ENCODE data around the gene ASIC3. TPM values are rescaled to one million over a fixed set of nuclear protein-coding genes. Genes with fewer than 3 reads are reported as not detected.

ASIC3 gene
- total RNA-seq = 10 to 100 TPM in 1 of 2 donors, 1 to 10 TPM in 1; 1.7 to 11.0 TPM

GRCh38 chr7:151047976-151048815 is at the start of gene ASIC3:
TSS of gene ASIC3 (plus strand) at chr7:151048531. CDS start at chr7:151048886, 355 bp downstream.
- Histone ChIP-seq H3K27me3 (replicated peaks; ENCODE audit: insufficient read depth) (no peaks in the 10 kb centered on the region), H3K27ac (no peak within 1 kb of the TSS), H3K4me1 (replicated peaks) (no peaks in the 10 kb centered on the region), H3K4me3 (no peak within 1 kb of the TSS), H3K9me3 (no peaks in the 10 kb centered on the region), H3K36me3 (peaks cover 0 to 4% of the 10 kb centered on the region in 2 donors)
- TF ChIP-seq POLR2A (IDR thresholded peaks at IDR 0.05) (no peak), POLR2AphosphoS5 (IDR thresholded peaks at IDR 0.05) (no peak)
- TF ChIP-seq, protein P1, sequence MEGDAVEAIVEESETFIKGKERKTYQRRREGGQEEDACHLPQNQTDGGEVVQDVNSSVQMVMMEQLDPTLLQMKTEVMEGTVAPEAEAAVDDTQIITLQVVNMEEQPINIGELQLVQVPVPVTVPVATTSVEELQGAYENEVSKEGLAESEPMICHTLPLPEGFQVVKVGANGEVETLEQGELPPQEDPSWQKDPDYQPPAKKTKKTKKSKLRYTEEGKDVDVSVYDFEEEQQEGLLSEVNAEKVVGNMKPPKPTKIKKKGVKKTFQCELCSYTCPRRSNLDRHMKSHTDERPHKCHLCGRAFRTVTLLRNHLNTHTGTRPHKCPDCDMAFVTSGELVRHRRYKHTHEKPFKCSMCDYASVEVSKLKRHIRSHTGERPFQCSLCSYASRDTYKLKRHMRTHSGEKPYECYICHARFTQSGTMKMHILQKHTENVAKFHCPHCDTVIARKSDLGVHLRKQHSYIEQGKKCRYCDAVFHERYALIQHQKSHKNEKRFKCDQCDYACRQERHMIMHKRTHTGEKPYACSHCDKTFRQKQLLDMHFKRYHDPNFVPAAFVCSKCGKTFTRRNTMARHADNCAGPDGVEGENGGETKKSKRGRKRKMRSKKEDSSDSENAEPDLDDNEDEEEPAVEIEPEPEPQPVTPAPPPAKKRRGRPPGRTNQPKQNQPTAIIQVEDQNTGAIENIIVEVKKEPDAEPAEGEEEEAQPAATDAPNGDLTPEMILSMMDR (IDR thresholded peaks at IDR 0.05) = no peak
- 67% methylated on average over 22 of the region's 22 CpGs for WGBS
- DNase-seq (ENCODE audit: low spot score) = no peak
- intact Hi-C loops (cut with DNase I) = no loop called here

DNA sequence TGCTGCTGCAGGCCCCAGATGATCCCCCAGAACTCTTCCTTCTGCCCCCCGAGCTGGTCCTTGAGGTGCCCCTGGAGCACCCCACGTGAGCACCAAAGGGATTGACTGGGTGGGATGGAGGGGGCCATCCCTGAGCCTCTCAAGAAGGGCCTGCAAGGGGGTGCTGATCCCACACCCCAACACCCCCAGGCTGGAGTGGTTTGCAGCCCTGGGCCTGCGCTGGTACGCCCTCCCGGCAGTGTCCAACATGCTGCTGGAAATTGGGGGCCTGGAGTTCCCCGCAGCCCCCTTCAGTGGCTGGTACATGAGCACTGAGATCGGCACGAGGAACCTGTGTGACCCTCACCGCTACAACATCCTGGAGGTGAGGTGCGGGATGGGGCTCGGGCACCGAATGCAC is 49.3 kb upstream of the ASIC3 start:
- H3K9me3 ChIP-seq = no peaks in the 10 kb centered on the region
- no peak for DNase-seq (ENCODE audit: low spot score)
- no peak overlapping the region for H3K4me3 ChIP-seq
- H3K27me3 ChIP-seq (replicated peaks; ENCODE audit: insufficient read depth) = no peaks in the 10 kb centered on the region
- TF ChIP-seq, protein P1 (IDR thresholded peaks at IDR 0.05) = no peak
- TF ChIP-seq POLR2AphosphoS5 (IDR thresholded peaks at IDR 0.05) (no peak), POLR2A (IDR thresholded peaks at IDR 0.05) (no peak)
- H3K27ac ChIP-seq = no peak overlapping the region
- intact Hi-C loops (cut with DNase I) = no loop called here
- H3K36me3 ChIP-seq = no peaks in the 10 kb centered on the region
- H3K4me1 ChIP-seq (replicated peaks) = no peaks in the 10 kb centered on the region
- 90% methylated on average over 12 of the region's 12 CpGs for WGBS

- Histone ChIP-seq H3K27ac (no peak overlapping the region), H3K4me1 (replicated peaks) (no peaks in the 10 kb centered on the region), H3K9me3 (no peaks in the 10 kb centered on the region), H3K4me3 (no peak overlapping the region), H3K36me3 (no peaks in the 10 kb centered on the region), H3K27me3 (replicated peaks; ENCODE audit: insufficient read depth) (no peaks in the 10 kb centered on the region)
- no peak for DNase-seq (ENCODE audit: low spot score)
- intact Hi-C loops (cut with DNase I) = no loop called here
- no peak for TF ChIP-seq POLR2AphosphoS5 (IDR thresholded peaks at IDR 0.05)
- no peak for TF ChIP-seq POLR2A (IDR thresholded peaks at IDR 0.05)
- TF ChIP-seq, protein P1 (IDR thresholded peaks at IDR 0.05) = no peak
- whole genome bisulfite sequencing = 90% methylated on average over 5 of the region's 5 CpGs
Measured at GRCh38 chr7:150999497-151000230, 48.7 kb upstream of the ASIC3 start.

GRCh38 chr7:151000897-151001495 is 47.3 kb upstream of the ASIC3 start:
- H3K27ac ChIP-seq = no peak overlapping the region
- TF ChIP-seq POLR2AphosphoS5 (IDR thresholded peaks at IDR 0.05) = no peak
- no peak for TF ChIP-seq POLR2A (IDR thresholded peaks at IDR 0.05)
- H3K36me3 ChIP-seq = no peaks in the 10 kb centered on the region
- no peaks in the 10 kb centered on the region for H3K9me3 ChIP-seq
- no peak for DNase-seq (ENCODE audit: low spot score)
- no peak overlapping the region for H3K4me3 ChIP-seq
- H3K27me3 ChIP-seq (replicated peaks; ENCODE audit: insufficient read depth) = no peaks in the 10 kb centered on the region
- H3K4me1 ChIP-seq (replicated peaks) = no peaks in the 10 kb centered on the region
- intact Hi-C loops (cut with DNase I) = no loop called here
- 92% methylated on average over 13 of the region's 13 CpGs for WGBS

GRCh38 chr7:151001546-151001945 is 46.8 kb upstream of the ASIC3 start:
- Histone ChIP-seq H3K27me3 (replicated peaks; ENCODE audit: insufficient read depth) (no peaks in the 10 kb centered on the region), H3K4me3 (no peak overlapping the region), H3K36me3 (no peaks in the 10 kb centered on the region), H3K9me3 (no peaks in the 10 kb centered on the region), H3K4me1 (replicated peaks) (no peaks in the 10 kb centered on the region), H3K27ac (no peak overlapping the region)
- TF ChIP-seq POLR2AphosphoS5 (IDR thresholded peaks at IDR 0.05) (no peak), POLR2A (IDR thresholded peaks at IDR 0.05) (no peak)
- TF ChIP-seq, protein P1 (IDR thresholded peaks at IDR 0.05) = no peak
- WGBS = 94% methylated on average over 16 of the region's 16 CpGs
- DNase-seq (ENCODE audit: low spot score) = no peak
- intact Hi-C loops (cut with DNase I) = no loop called here

Data from prostate gland (tissue), 2 donors.